HepG2 (cell line): ENCODE measurements around the gene NUP58. TPM values are rescaled to one million over a fixed set of nuclear protein-coding genes. Genes with fewer than 3 reads are reported as not detected.

Experiments
- CTCF ChIP-seq: sonication (generic); formaldehyde crosslinking; IDR thresholded peaks from 2 replicates; pipeline ENCODE4 v1.5.0; 2020; ENCODE audit warnings: mild to moderate bottlenecking, missing genetic modification reagents, moderate library complexity
- HNRNPK ChIP-seq: fragments of 200-400 bp; formaldehyde crosslinking; IDR thresholded peaks from 2 replicates; pipeline ENCODE4 v1.6.1; 2018; ENCODE audit warnings: low read length, low read depth, moderate library complexity, mild to moderate bottlenecking; ENCODE audit not compliant: poor library complexity, severe bottlenecking
- KMT2B ChIP-seq: IDR thresholded peaks from 2 replicates; pipeline ENCODE4 v1.6.1; 2016; ENCODE audit warnings: missing genetic modification reagents, missing compliant biosample characterization
- UBTF ChIP-seq: sonication (generic); formaldehyde crosslinking; IDR thresholded peaks from 2 replicates; pipeline ENCODE4 v1.4.0; 2020; ENCODE audit warnings: mild to moderate bottlenecking, missing genetic modification reagents
- ZNF276 ChIP-seq: sonication (generic); formaldehyde crosslinking; IDR thresholded peaks from 2 replicates; pipeline ENCODE4 v1.4.0; 2020; ENCODE audit warnings: mild to moderate bottlenecking, low read depth, missing genetic modification reagents
- ZNF431 ChIP-seq: sonication (generic); formaldehyde crosslinking; IDR thresholded peaks from 2 replicates; pipeline ENCODE4 v1.9.0; 2022; ENCODE audit warnings: missing genetic modification reagents, low read depth, mild to moderate bottlenecking, borderline replicate concordance
- ZNF549 ChIP-seq: sonication (generic); formaldehyde crosslinking; IDR thresholded peaks from 2 replicates; pipeline ENCODE4 v1.5.0; 2020; ENCODE audit warnings: missing genetic modification reagents
- ZNF7 ChIP-seq: IDR thresholded peaks from 2 replicates; pipeline ENCODE4 v1.6.1; 2016; ENCODE audit warnings: missing biosample characterization, missing genetic modification reagents
- ZSCAN5A ChIP-seq: sonication (generic); formaldehyde crosslinking; IDR thresholded peaks from 2 replicates; pipeline ENCODE4 v1.8.0; 2022; ENCODE audit warnings: mild to moderate bottlenecking, missing genetic modification reagents, borderline replicate concordance
- polyA plus RNA-seq, 8 experiments: library from polyadenylated mRNA; depleted of rRNA in 3 of 8; stranded (reverse) in 7 of 8; unstranded in 1 of 8; fragments of >200 nt; fragmentation: Illumina TruSeq in 4 of 8; extraction: Trizol in 4 of 8; gene quantifications; 2 replicates each; pipeline versions ENCODE4 v1.2.1 to v1.2.3, GENCODE V29; 2011 to 2016; ENCODE audit warnings: low read depth in 4 of 8, missing spikeins in 1 of 8, mixed read lengths in 1 of 8; ENCODE audit not compliant: insufficient read depth in 1 of 8
- total RNA-seq, 5 experiments: library from RNA; depleted of rRNA; stranded (reverse); fragments of >200 nt; fragmentation: Illumina TruSeq; extraction: Trizol; gene quantifications; 2 replicates each; pipeline ENCODE4 v1.2.3, GENCODE V29; 2016; ENCODE audit warnings: low read depth in 1 of 5
- TF ChIP-seq, protein P1 (sequence below): IDR thresholded peaks from 2 replicates; pipeline ENCODE4 v1.6.1; 2012; ENCODE audit warnings: low read depth, low read length, improper control_type of control experiment
- TF ChIP-seq, protein P2 (sequence below): sonication (generic); formaldehyde crosslinking; IDR thresholded peaks from 2 replicates; pipeline ENCODE4; 2020; ENCODE audit warnings: missing genetic modification reagents, mild to moderate bottlenecking, borderline replicate concordance
- TF ChIP-seq, protein P3 (sequence below): sonication (generic); formaldehyde crosslinking; IDR thresholded peaks from 2 replicates; pipeline ENCODE4 v1.9.0; 2022; ENCODE audit warnings: missing genetic modification reagents, mild to moderate bottlenecking, borderline replicate concordance

NUP58 gene
- total and polyA plus RNA-seq, 2 of the 13 experiments (the other 11 are each of a cell fraction or from before 2014, with no cell fraction given): 45.4 to 46.5 TPM

- TF ChIP-seq CTCF (CRISPR knock-in tag) (0 out of 2 replicates have a peak, but pooled peaks have one; percentile 6), ZNF276 (no peak), HNRNPK (peak; percentile 52), UBTF (CRISPR knock-in tag) (peak; percentile 80), KMT2B (CRISPR knock-in tag) (peak; percentile 92), ZNF431 (CRISPR knock-in tag) (no peak), ZSCAN5A (CRISPR knock-in tag) (no peak), ZNF549 (no peak), ZNF7 (CRISPR knock-in tag) (no peak)
- TF ChIP-seq, protein P1, sequence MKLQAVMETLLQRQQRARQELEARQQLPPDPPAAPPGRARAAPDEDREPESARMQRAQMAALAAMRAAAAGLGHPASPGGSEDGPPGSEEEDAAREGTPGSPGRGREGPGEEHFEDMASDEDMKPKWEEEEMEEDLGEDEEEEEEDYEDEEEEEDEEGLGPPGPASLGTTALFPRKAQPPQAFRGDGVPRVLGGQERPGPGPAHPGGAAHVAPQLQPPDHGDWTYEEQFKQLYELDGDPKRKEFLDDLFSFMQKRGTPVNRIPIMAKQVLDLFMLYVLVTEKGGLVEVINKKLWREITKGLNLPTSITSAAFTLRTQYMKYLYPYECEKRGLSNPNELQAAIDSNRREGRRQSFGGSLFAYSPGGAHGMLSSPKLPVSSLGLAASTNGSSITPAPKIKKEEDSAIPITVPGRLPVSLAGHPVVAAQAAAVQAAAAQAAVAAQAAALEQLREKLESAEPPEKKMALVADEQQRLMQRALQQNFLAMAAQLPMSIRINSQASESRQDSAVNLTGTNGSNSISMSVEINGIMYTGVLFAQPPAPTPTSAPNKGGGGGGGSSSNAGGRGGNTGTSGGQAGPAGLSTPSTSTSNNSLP: 0 out of 2 replicates have a peak, but pooled peaks have one; percentile 11
- TF ChIP-seq, protein P2, sequence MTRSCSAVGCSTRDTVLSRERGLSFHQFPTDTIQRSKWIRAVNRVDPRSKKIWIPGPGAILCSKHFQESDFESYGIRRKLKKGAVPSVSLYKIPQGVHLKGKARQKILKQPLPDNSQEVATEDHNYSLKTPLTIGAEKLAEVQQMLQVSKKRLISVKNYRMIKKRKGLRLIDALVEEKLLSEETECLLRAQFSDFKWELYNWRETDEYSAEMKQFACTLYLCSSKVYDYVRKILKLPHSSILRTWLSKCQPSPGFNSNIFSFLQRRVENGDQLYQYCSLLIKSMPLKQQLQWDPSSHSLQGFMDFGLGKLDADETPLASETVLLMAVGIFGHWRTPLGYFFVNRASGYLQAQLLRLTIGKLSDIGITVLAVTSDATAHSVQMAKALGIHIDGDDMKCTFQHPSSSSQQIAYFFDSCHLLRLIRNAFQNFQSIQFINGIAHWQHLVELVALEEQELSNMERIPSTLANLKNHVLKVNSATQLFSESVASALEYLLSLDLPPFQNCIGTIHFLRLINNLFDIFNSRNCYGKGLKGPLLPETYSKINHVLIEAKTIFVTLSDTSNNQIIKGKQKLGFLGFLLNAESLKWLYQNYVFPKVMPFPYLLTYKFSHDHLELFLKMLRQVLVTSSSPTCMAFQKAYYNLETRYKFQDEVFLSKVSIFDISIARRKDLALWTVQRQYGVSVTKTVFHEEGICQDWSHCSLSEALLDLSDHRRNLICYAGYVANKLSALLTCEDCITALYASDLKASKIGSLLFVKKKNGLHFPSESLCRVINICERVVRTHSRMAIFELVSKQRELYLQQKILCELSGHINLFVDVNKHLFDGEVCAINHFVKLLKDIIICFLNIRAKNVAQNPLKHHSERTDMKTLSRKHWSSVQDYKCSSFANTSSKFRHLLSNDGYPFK: peak; percentile 38; the same call in 1 of the 2 replicates
- TF ChIP-seq, protein P3, sequence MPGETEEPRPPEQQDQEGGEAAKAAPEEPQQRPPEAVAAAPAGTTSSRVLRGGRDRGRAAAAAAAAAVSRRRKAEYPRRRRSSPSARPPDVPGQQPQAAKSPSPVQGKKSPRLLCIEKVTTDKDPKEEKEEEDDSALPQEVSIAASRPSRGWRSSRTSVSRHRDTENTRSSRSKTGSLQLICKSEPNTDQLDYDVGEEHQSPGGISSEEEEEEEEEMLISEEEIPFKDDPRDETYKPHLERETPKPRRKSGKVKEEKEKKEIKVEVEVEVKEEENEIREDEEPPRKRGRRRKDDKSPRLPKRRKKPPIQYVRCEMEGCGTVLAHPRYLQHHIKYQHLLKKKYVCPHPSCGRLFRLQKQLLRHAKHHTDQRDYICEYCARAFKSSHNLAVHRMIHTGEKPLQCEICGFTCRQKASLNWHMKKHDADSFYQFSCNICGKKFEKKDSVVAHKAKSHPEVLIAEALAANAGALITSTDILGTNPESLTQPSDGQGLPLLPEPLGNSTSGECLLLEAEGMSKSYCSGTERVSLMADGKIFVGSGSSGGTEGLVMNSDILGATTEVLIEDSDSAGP (CRISPR knock-in tag): peak; percentile 100
Observed at GRCh38 chr13:25301347-25302113, at the start of gene NUP58 (continued).
